Measurements from ENCODE around the gene CD93.

The CD93 gene

GRCh38 chr20:23119456-23120216 lies 33.5 kb upstream of the CD93 start:
- DNase-seq = no peak

DNA sequence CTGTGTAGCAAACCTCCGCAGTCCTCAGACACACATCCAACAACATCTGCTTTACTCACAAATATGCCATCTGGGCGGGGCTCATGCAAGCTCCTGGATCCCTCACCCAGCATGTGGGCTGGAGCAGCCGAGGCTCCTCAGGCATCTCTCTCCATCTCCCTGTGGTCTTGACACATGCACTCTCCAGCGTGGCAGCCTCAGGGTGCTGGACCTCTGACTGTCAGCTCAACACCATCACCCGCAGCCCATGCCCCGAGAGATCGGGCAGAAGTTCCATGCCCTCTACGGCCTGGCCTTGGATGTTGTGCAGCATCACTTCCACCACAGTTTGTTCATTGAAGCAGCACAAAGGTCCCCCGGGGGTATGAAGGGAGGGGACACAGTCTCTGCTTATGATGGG lies 32.6 kb upstream of the CD93 start:
- DNase-seq = no peak

- no peak for DNase-seq
Measured at GRCh38 chr20:23118144-23118543, 32.0 kb upstream of the CD93 start.

DNA sequence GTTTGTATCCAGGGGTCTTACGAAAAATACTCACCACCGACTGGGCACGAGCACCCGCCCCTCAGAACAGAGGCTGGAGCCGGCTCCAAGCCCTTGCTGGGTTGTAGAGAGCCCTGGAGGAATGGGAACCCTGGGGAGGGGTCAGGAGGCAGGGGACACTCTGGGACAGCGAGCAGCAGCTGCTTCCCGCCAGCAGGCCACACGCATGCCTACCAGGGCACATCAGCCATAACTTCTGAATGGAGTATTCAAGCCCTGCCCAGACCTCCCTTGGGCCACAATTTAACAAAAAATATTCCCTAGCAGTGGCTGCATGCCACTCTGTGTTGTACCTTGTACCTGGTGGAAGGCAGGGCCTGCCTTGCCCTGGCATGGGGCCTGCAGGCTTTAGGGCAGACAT lies 31.6 kb upstream of the CD93 start:
- no peak for DNase-seq

GRCh38 chr20:23116311-23117089 lies 30.4 kb upstream of the CD93 start:
- no peak for DNase-seq

GRCh38 chr20:23115822-23116221 lies 29.7 kb upstream of the CD93 start:
- DNase-seq = no peak

DNA sequence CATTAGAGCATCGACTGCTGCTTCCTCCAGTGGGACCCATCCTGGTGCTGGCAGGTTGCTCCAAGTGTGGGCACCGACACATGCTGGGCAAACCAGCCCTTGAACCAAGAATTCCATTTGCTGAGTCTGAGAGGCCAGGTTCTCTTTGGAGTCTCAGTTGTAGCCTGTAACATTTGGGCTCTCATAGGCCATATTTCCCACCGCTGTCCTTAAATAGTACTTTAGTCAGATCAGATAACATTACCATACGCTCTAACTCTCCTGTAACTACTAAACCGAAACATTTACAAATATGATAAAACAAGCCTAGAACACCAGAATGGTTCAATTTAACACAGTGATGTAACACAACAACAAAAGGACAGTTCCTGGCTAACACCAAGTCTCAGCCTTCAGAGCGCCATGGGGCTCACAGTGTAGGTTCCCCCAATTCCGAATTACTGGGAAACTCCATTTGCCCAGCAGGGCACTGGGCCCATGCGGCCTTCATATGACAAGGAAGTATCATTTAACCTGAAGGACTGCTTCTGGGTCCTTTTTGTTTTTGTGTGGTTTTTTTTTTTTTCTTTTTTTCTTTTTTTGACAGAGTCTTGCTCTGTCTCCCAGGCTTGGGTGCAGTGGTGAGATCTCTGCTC lies 28.4 kb upstream of the CD93 start:
- DNase-seq = no peak

DNA sequence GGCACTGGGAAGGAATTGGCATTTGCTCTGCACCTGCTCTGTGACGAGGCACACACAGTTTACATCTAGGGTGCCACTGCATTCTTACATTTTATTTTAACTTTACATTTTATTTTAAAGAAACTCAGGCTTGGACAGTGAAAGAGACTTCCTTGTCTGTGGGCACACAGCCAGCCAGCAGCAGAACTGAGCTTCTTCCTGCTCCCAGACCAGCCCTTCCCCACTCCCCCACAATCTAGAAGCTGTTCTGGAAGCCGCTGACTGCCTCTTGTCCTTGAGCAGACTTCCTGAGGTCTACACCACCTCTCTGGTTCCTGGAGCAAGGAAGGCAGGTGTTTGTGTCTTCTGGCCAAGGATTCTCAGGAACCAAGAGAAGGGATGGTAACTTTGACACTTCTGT lies 27.9 kb upstream of the CD93 start:
- DNase-seq = no peak

DNA sequence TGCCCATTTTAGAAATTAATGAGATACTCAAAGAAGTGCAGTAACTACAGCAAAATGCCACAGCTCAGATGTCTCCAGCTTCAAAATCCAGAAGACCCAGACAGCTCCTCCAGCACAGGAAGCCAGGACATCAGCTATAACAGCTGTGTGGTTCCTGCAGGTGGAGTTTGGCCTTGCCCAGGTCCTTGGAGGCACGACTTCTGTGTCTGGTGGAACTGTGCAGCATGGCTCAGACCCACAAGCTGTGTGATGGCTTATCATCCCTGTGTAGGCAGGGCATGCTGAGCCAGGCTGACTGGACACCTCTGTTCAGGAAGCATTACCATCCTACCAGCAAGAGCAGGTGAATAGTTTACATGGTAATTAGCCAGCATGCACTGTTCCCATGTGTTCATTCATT lies 26.5 kb upstream of the CD93 start:
- no peak for DNase-seq

DNA sequence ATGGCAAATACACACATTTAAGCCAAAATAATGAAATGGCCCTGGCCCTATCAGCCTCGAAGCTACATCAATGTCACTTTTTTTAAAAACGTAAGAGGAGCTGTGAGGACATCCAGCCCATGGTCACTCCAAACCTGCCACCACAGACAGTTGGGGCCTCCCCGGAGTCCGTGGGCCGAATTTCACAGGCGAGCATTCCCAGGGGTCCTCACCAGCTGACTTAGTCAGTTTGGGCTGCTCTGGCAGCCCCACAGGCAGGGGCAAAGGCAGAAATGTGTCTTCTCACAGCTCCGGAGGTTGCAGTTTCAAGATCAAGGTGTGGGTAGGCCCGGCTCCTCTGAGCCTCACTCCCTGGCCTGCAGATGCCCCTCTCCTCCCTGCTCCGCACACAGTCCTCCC lies 25.8 kb upstream of the CD93 start:
- no peak for DNase-seq

GRCh38 chr20:23111307-23111943 lies 25.3 kb upstream of the CD93 start:
- DNase-seq = no peak

GRCh38 chr20:23108871-23109270 lies 22.7 kb upstream of the CD93 start:
- DNase-seq = no peak

DNA sequence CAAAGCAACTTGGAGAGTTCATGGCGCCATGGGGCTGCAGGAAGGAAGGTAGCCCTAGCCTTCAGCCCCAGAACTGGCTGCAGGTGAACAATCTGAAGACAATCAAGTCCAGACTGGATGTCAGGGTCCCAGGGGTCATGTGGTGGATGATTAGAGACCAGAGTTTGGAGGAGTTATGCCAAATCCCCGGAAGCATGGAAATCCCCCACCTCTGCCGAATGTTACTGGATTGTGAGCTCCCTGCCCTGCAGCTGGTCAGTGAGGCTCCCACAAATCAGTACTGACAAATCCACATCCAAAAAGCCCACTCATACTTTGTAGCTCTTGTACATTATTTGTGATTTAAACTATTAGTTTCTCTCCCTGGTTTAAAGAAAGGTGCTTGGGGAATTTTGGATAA lies 21.3 kb upstream of the CD93 start:
- DNase-seq = no peak

- no peak for DNase-seq
Measured at GRCh38 chr20:23106271-23106851, 20.2 kb upstream of the CD93 start.

DNA sequence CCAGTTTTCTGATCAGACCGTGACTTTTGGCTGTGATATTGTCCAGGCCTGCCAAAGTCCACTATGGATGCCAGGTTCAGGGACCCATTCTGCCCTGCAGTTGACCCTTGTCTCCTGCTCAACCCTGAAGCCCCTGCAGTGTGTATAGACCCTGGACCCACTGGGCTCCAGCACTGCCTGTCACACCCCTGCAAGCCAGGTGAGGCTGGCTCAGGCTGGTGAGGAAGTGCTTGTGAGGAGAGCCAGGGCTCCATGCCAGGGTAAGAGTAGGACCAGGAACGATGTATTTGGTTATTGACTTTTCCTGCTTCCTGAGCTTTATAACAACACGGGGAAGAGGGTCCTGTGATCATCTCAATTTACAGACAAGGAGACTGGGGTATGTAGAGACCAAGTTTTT lies 19.1 kb upstream of the CD93 start:
- DNase-seq = no peak

DNA sequence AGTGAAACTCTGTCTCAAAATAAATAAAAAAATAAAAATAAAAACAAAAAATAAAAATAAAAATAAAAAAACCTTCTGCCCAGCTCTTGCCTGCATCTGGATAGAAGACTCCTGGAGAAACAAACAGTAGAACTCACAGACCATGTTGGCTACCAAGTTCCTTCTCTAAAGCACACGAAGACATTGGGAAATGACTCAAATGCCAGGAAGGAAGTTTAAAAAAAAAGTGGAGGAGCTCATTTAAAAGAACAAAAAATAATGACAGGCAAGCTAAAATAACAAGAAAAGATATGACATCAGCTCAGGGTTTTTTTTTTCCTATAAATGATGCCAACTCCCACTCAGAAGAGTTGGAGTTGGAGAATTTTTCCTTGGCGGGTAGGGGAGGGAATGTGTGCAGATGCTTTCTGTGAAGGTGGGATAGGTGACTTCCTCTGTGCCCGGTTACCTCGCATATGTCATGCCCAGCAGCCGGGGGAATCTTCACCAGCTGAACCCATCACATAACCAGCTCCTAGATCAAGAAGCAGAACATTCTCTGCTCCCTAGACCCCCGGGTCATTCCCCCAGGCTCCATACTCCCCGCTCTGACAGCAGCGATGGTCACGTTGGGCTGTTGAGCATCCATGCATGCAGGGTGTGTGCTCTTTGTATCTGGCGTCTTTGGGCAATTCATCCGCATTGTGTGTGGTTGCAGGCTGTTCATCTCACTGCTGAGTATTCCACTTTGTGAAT lies 17.3 kb upstream of the CD93 start:
- DNase-seq = no peak

DNA sequence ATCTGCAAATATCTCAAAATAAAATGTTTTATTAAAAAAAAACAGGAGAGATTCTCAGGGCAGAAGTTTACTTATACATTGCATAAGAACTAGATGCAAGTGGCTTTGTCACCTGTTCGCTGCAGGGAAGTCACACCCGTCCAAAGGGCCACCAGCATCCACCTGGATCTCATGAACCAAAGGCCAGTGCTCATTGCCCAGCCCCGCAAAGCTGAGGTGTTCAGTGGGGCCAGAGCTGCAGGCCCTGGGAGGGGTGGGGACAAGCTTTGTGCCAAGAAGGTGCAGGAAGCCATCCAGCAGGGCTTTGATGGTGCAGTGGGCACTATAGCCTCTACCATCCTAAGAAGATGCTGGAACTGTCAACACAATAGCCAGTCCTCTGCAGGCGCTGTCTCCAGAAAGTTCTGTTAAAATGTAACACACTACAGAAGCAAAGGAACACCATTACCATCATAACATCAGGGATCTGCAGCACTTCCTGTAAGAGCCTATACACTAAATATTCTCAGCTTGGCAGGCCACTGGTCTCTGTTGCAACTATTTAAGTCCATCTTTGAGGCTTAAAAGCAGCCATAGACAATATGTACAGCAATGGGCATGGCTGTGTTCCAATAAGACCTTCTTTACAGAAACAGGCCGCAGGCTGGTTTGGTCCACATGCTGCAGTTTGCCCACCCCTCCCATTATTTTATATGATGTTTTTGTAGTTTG lies 15.7 kb upstream of the CD93 start:
- no peak for DNase-seq

- no peak for DNase-seq
Measured at GRCh38 chr20:23100720-23101107, 14.6 kb upstream of the CD93 start.

DNA sequence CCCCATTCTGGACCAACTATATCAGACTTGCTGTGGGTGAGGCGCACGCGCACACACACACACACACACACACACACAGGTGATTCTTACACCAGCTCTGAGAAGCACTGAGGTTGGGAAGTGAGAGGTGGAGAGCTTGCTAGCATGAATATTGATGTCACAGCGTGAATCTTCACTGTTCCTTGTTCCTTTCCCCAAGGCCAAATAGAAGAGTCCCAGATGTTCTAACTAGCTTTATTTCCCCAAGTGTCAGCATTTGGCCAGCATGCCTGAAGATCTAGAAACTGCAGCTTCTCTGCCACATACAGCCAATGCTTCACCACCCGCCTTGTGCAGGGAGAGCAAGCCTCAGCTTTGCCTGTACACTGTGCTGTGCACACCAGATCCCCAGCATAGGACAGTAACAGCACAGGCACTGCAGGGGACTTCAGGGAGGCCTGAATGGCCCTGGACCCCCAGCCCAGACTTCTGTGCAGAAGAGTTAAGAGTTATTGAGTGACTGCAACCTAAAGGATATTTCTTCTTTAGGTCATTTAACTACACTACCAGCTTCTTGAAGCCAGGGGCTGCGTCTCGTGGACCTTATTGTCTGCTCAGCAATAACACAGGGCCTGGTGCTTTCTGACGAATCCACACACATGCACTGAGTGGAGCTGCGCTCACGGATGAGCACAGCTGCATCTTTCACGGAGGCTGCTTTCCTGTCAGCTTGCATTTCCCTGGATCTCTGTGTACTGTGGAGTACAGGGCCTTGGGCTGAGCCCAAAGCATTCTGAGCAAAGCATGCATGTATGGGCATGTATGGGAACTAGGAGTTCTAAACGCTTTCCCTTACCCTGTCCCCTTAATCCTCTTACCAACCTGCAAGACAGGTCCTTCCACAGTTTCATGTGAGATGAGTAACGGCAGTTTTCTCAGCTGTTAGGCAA lies 13.9 kb upstream of the CD93 start:
- no peak for DNase-seq
